Left forelimb (tissue), 1 donor: Measurements from ENCODE around the gene RIMS4.

Experiments
- DNase-seq: peaks from one replicate; pipeline ENCODE4 v3.0.0-alpha.2; 2018; ENCODE audit warnings: low spot score

RIMS4 gene

DNA sequence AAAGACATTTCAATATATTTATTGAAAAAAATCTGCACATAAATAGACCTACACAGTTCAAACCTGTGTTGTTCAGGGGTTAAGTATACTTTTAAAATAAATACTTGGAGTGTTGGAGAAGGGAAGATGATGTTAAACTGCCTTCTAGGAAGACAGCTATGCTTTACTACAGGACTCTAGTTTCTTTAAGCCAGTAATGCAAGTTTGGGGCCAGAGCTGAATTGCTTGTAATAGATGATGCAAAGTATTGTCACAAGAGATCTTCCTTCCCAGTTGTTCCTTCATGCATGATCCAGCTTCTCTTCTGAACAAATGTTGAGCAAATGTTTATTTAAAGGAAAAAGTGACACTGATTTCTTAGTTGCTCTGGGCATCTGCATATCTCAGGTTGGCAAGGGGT is 20.2 kb upstream of the RIMS4 start:
- no peak for DNase-seq

DNA sequence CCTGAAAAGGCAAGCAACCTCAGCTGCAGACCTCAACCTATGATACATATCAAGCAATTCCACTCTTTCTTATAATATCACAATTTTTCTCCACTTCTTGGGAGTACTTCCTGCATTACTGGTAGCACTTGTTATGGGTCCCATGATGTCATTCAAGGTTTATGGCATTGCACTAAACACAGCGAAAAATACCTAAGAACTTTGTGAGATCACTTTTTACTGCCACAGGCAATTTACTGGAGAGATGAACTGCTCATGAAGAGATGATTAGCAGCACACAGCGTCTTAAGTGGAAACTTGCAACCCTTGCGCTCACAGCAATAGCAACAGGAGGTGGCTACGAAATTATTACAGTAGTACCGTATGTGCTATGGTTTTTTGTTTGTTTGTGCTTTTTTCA is 19.3 kb upstream of the RIMS4 start:
- no peak for DNase-seq

DNA sequence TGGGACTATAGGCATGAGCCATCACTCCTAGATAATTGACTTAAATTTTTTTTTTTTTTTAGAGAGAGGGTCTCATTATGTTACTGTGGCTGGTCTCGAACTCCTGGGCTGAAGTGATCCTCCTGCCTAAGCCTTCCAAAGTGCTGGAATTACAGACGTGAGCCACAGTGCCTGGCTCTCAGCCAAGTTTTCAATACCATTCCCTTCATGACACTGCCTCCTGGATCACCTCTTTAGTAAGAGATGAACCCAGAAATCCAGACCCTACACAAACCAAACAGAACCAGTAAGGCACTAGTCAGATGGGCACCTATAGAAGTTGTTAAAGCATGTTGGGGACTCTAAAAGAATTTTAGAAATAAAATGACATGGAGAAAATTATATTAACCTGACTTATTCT is 18.3 kb upstream of the RIMS4 start:
- no peak for DNase-seq

DNA sequence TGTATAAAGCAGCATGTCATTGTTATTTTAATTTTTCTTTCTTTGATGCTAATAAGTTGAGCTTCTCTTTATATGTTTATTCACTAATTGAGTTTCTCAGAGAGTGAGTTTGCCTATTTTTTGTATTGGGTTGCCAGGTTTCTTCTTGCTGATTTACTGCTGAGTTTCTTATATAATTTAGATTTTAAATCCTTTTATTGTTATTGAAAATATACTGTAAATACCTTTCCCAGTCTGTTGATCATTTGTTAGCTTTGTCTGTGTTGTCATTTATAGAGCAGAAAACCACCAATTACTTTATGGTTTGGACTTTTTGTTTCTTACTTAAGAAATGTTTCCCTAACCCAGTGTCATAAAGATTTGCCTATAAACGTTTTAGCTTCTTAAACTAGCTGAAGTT is 17.1 kb upstream of the RIMS4 start:
- no peak for DNase-seq

DNA sequence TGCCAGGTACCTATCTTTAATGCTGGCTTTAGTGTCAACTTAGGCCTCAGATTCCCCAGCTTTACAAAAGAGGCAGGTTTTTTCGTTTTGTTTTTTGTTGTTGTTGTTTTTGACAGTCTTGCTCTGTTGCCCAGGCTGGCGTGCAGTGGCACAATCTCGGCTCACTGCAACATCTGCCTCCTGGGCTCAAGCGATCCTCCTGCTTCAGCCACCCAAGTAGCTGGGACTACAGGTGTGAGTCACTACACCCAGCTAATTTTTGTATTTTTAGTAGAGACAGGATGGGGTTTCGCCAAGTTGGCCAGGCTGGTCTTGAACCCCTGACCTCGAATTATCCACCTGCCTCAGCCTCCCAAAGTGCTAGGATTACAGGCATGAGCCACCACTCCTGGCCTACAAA is 11.2 kb upstream of the RIMS4 start:
- peak; percentile 49 for DNase-seq

DNA sequence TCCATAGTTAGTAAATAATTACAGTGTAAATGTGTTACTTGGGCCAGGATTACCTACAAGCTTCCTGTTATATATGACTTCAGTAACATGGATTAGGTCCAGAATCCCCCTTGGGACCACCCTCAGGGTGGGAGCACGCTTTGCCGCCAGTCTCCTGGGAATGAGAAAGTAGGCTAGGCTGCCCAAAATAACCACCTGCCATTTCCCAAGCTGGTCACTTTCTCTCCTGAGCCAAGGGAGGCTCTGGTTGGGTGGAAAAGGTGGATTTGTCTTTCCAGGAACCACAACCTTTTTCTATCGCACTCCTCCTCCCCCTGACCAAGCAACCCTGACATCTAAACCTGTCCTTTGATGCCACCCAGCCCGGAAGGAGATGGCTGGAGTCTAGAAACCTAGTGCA is 9.6 kb upstream of the RIMS4 start:
- peak; percentile 8 for DNase-seq

DNA sequence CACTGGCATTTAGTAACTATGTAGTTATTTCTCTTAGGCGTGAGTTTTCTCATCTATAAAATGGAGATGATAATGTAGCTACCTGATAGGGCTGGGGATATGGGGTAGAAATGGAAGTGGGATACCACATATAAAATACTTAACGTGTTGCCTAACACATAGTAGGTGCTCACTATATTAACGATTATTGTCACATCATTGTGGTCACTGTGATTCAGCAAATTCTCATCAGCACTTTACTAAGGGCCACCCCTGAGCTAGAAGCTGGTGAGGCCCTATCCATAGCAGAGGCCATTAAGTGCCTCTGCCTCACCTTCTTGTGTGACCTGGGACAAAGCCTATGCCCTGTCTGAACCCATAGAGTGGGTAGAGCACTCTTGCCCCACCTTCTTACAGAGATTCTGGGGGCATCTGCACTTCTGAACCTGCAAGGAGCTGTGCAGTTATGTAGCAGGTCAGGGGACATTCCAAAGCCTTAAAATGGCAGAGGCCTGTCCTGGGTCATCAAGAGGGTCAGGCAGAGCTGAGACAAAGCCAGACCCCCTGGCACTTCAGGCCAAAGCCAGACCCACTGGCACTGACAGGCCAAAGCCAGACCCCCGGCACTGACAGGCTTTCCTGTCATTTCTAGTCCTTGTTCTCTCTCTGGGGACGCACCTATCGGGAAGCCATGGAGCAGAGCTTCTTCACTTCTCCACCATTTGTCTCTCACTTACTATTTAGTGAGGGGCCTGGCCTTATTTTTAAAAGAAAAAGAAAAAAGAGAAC is 7.0 kb upstream of the RIMS4 start:
- peak; percentile 33 for DNase-seq

DNA sequence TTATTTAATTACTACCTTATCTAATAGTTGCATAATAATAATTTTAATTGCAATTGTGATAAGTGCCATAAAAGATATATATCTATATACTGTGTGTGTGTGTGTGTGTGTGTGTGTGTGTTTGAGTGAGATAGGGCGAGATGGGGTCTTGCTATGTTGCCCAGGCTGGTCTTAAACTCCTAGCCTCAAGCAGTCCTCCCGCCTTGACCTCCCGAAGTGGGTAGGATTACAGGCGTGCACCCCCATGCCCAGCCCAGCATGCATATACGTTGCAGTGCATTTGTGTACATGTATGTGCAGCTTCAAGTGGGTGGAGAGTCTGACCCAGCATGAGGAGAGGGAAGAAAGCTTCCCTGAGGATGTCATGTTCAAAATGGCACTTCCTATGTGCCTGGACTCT is 4.6 kb upstream of the RIMS4 start:
- peak; percentile 14 for DNase-seq

DNA sequence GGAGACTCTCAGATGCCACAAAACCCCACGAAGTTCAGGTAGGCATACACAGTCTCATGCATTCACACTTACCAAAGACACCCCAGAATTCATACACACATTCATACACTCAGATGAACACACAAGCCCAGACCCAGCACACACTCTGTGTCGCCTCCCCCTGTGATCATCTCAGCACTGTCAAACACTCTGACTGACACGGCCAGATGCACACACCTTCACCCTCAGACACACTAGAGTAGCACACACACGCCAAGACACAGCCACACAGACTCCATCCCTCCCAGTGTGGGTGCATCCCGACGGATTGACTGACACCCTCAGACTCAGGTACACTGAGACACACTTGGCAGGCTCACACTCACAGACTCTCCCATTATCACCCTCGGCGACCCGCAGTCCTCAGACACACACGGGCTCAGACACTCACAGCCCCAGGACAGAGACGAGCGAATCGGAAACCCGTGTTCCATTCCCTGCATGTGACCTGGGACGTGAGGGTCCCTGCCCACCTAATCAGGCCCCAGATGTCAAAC is 872 bp upstream of the RIMS4 start:
- no peak for DNase-seq

DNA sequence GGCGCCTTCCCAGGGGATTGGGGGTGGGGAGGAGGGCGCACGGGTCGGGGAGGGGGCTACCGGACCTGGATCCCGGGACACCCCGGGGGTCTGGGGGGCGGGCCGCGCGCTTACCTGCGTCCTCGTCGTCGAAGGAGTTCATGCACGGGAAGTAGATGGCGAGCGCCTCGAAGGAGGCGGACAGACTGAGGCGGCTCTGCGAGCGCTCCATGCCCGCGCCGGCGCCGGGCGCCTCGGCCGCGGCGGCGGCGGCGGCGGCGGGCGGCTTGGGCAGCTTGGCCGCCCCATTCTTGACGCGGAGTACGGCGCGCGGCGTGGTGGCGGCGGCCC is 320 bp downstream of the RIMS4 start:
- peak; percentile 62 for DNase-seq

DNA sequence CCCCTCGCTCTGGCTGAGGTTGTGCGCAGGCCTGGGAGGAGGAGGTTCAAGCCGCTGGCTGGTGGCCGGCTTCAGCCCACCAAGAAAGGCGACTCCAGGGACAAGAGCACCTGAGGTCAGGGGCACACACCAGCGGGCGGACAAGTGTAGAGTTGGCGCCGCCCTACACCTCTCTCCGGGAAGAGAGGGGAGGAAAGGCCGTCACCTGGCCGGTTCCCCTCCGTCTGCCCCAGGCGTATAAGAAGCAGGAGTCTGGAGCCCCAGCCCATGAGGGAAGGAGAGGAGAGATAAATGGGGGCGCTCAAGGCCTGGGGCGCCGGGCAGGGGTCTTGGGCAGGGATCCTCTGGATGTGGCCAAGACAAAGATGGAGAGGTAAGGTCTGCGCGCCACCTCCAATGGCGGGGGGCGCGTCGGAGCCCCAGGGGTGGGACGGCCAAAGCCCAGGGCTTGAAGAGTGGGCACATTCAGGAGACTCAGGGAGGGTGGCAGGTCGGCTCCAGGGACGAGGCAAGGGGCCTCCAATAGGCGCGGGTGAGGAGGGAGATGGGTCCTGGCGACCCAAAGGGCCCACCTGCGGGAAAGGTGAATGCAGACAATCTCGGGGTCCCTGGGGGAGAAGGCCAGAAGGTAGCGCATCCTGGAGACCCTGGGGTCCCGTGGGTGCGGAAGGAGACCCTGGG is 826 bp downstream of the RIMS4 start:
- DNase-seq, result no peak

DNA sequence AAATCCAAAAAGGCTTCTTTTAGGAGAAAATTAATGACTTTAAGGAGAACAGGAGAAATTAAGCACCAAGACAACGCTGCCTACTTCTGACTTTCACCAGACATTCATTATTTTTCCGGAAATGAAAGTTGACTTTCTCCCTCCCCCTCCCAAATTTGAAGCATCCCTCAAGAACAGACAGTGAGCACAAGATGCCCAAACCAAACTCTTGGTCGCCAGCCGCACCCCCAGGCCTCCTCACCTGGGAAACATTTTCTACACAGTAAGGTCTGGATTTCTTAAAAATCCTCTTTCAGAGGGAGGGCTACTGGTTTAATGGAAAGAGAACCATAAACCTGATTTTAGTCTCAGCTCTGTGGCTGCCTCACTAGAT is 2.7 kb downstream of the RIMS4 start:
- DNase-seq, result no peak

DNA sequence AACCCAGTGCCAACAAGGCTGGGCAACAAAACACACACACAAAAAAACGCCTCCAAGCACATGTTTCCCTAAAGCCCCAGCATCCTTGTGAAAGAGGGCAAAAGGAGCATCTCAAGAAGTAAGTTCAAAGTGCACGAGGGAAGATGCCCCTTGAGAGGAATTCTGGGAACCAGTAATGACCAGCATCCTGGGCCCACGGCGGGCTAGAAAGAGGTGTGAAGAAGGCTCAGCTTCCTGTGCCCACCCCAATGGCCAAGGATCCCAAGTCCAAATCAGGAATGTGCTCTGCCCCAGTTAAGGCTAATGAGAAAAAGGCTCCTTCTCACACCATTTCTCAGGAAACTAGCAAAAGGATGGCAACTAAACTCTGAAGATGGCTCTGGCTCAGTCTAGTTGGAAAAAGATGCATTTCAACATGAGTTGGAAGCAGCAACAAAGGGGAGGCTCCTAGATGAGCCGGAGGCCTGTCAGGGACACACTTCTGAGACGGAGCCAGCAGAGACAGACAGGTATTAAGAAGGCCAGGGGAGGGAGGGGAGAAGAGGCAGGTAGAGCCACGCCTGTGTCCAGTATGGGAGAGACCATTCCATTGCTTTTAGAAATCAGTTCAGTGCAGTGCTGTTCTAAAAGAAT is 3.2 kb downstream of the RIMS4 start:
- no peak for DNase-seq

DNA sequence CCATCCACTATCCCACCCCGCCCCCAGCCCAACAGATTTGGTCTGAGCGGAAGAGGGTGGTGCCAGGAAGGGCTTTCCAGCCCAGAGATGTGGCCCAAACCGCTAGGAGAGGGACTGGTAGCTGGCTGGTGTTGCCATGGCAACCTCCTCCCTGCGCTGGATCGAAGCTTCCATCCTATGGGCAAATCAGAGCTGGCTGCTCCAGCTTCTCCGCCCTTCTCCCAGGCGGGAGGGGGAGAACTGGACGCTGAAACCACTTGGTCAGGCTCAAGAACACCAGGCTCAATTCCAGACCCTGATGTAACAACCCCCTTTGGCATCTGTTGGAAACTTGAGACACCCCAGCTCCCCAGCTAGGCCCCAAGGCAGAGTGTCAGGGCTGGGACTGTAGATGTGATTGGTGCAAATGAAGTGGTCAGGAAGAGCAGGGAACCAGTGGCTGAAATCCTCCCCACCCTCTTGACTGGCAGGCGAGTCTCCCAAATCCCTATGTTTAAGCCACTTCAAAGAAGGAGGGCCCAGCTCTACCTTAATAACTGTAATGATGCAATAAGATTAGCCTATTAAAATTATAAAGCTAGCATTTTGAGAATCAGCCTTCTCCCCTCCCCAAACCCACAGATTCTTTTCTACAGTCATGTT is 4.2 kb downstream of the RIMS4 start:
- peak; percentile 82 for DNase-seq

DNA sequence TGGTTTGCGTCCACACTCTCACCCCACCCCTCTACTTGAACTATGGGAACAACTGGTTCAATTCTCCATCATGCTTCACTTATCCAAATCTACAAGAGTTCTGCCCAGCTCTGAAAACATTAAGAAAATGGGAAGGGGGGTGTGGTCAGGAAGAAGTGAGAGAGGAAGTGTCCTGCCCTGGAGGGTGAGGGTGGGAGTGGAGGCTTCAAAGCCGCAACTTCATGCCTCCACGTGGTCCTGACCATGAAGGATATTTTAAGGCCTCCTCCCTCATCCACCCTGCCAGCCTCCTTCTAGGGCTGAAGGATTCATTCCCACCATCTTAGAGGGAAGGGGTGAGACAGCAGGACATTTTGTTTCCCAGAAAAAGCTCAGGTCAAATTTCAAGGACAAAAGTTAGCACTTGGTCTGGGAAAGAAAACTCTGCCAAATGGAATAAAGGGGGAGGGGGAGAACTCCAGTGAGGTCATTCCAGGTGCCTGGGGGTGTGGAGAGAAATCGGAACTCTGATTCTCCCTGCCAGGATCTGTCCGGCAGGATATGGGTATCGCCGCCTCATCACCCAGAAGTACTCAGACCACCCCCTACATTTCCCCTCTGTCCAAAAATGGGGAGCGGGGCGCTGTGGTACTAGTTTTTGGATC is 4.9 kb downstream of the RIMS4 start:
- no peak for DNase-seq

DNA sequence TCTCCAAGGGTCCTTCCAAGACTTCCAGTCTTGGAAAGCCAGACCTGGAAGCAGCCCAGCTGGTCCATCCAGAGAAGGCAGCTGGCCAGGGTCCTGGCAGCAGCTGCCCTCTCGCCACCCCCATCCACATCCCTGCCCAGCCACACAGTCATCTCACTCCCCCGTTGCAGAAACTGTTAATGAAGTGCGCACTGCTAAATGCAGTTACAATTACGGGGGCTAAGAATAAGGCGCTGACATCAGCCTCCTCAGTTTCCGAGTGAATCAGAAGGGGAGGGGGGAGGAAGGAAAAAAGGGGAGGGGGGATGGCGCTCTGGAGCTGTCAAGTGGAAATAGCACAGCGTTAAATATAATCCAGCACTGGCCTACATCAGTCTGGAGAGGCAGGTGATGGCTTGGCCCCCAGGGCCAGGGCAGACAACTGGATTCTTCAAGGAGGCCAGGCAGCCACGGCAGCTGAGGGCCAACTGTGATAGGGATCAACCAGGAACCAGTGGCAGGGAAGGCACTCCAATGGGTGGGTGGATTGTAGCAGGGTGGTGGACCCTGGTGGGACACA is 6.9 kb downstream of the RIMS4 start:
- no peak for DNase-seq

DNA sequence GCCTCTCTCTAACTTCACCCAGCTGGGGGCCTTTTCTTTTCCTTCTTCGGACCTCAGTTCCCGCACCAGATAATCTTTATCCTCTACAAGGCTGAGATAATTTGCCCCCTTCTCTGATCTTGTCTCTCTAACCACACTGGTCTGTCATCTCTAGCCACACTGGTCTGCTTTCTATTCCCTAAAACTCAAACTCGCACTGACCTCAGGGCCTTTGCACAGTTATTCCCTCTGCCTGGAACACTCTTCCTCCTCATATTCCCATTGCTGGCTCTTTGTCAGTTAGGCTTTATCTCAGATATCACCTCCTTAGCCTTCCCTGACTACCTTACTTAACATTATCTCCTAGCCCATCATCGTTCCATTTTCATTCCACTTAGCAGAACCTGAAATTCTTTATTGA is 7.6 kb downstream of the RIMS4 start:
- no peak for DNase-seq

DNA sequence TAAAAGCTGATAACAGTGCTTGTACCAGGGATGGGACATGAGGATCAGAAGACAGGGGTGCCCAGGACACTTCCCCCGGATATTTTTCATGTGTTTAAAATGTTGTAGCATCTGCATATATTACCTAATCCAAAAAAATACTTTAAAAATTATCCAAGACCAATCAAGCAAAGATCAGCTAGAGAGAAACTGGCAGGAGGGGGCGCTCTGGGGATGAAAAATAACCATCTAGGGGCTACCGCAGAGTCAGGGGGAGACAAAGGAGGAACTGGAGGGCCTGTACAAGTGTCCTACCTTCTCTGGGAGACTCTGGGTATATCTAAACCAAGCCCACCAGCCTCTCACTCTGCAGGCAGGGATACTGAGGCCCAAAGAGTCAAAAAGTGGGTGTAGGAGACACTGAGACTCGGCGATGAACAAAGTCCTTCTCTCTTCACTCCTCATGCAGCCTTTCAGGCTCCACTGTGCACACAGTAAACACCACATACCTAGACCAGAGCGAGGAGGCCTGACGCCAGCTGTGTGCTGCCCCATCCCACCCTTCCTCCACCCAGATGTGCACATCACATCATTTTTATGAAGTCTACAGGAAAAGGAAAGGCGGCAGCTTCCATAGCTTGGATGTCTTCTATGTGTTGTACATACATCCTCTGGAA is 9.8 kb downstream of the RIMS4 start:
- DNase-seq, result no peak

DNA sequence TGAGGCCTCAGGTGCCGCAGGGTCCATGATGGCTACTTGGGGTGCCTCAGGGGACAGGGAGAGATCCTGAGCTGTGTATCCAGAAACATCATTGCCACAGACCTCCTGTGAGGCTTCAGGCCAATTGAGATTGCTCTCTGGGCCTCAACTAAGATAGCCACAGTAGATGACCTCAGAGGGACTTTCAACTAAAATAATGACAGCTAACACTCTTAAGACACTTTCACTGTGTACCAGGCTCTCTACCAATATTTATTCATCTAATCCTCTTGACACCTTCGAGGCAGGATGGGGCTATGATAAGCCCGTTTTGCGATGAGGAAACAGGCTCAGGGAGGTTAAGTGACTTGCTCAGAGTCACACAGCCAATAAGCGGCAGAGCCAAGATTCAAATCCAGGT is 10.7 kb downstream of the RIMS4 start:
- DNase-seq, result no peak

DNA sequence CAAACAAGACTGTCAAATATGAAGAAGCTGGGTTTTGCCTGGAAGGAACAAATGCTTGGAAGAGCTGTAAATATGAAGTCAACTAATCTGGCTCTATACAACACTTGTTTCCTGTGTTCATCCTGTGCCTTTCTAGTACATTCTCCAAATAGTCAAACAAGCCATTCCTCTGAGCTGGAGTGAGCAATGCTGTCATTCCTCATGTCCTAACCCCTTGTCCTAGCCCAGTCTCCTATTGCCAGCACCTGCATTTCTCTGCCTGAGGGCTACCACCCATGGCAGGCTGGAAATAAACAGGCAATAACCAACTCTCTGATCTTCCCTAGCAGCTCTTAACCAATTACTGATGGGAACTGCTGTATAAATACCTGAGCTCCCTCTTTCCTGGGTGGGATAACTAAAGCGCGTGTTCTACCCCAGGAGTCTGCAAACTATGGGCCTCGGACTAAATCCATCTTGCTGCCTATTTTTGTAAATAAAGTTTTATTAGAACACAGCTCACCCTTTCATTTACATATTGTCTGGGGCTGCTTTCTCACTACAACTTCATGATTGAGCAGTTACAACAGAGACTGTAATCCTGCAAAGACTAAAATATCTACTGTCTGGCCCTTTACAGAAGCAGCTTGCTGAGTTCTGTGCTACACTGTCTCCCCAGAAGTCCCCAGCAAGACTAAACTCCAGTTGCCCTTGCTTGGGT is 13.4 kb downstream of the RIMS4 start:
- DNase-seq, result no peak

DNA sequence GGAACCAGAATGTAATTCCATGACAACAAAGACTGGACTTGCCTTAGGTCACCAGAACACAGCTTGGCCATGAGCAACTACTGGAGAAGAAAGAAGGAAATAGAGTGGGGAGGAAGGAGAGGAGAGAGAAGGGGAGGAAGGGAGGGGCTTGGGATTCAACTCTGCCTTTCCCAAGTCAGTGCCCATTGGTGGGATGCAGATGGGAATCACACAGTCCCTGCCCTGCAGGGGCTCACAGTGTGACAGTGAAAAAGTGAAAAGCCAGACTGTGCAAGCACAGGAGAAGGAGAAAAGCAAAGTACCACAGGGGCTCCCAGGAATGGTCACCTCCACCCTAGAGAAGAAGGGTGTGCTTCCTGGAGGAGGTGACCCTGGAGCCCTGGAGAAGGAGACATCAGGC is 14.0 kb downstream of the RIMS4 start:
- no peak for DNase-seq
